A673 (cell line): ENCODE data around the gene C10orf62.

Experiments
- EZH2 ChIP-seq: fragments of 200-600 bp; sonication (generic); IDR thresholded peaks from 2 replicates; pipeline ENCODE4 v1.6.1; 2017; ENCODE audit warnings: borderline replicate concordance, low read depth, mild to moderate bottlenecking, mixed read lengths, antibody characterized with exemption, low read length; ENCODE audit not compliant: poor library complexity, severe bottlenecking
- TF ChIP-seq, protein P1 (sequence below): fragments of 300-800, 200-600 bp; sonication (generic); conservative IDR thresholded peaks from 2 replicates; pipeline ENCODE4 v1.5.1; 2017; ENCODE audit warnings: low read depth, mild to moderate bottlenecking, antibody characterized with exemption, low read length, moderate library complexity, mixed read lengths

DNA sequence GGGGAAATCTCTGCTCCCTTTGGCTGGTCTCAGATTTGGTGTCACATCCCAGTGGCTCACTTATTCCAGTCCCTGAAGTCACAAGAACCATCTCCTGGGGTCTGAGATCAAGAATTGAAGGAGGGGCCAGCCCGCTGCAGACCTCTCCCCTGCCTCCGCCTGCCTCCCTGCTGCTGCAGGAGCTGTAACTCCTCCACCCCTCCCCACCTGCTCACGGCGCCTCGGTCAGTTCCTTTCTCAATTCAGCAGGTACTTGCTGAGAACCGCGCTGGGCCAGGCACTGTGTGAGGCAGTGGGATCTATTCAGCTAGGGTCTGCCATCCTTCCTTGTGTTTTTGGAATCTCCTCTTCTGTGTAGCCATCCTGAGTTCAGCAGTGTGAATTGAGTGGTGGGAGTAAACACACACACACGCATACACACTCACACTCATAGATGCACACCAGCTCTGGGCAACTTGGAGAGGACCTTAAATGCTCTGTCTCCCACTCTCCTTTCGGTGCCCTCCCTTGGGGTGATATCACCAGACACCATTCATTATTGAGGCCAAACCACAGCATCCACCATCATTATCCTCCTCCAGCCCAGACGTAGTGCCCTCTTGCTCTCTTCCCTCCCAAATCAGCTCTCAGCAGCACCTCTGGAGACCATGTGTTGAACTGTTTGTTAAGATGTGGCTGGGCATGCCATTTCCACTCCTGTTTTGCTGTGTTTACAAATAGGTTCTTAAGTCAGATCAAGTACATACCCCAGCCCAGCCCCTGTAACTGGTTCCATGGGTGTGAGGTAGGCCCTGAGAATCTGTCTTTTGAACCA, 39.0 kb upstream of the C10orf62 start:
- TF ChIP-seq, protein P1, sequence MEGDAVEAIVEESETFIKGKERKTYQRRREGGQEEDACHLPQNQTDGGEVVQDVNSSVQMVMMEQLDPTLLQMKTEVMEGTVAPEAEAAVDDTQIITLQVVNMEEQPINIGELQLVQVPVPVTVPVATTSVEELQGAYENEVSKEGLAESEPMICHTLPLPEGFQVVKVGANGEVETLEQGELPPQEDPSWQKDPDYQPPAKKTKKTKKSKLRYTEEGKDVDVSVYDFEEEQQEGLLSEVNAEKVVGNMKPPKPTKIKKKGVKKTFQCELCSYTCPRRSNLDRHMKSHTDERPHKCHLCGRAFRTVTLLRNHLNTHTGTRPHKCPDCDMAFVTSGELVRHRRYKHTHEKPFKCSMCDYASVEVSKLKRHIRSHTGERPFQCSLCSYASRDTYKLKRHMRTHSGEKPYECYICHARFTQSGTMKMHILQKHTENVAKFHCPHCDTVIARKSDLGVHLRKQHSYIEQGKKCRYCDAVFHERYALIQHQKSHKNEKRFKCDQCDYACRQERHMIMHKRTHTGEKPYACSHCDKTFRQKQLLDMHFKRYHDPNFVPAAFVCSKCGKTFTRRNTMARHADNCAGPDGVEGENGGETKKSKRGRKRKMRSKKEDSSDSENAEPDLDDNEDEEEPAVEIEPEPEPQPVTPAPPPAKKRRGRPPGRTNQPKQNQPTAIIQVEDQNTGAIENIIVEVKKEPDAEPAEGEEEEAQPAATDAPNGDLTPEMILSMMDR, result no peak
- no peak for TF ChIP-seq EZH2
